Heart left ventricle (tissue), 13 donors: ENCODE results near the gene EPOP.

Experiments used
- POLR2A ChIP-seq, 2 donors: fragments of 450-650 bp; IDR thresholded peaks; one replicate each; pipeline ENCODE4 v1.6.1; 2017; ENCODE audit warnings: antibody characterized with exemption in 2 of 2, mild to moderate bottlenecking in 2 of 2, moderate library complexity in 2 of 2
- TF ChIP-seq, protein P1 (sequence below), 12 donors: fragments of 200-600 bp; sonication (generic) in 4 of 12; IDR thresholded peaks; one replicate each; pipeline versions ENCODE4 v1.5.0 to v1.8.0; 2018 to 2022; ENCODE audit warnings: antibody characterized with exemption in 12 of 12, mild to moderate bottlenecking in 5 of 12
- donor health status: ischemic (EF 13 %, LVEDD 7.1; RV severe dilation, severe dysfunction).
- donor health status: DM: no; HTN: yes; CAD: no.
- donor health status: DM: no; HTN: no; CAD: no.
- donor health status: ischemic (EF 25% LVEDD 6.9; RV normal size, moderate dysfunction).
- donor health status: ischemic (EF 25% LVEDD 5.7; RV mildly dilated, moderate dysfunction).
- donor health status: ischemic (EF 35%, LVEDD 5.7; RV mildly dilated, moderate dysfunction).
- donor health status: nonischemic (EF 11% LVEDD 7.7; RV severe dilation, severe dysfunction).
- donor health status: DM: yes; HTN: yes; CAD: no.
- donor health status: PGD.
- donor health status: ischemic (EF 29% LVEDD 5.4; RV normal size, mild dysfunction).
- donor health status: nonischemic (EF 23%, LVEDD 6.1; RV moderate dilation, normal function).

DNA sequence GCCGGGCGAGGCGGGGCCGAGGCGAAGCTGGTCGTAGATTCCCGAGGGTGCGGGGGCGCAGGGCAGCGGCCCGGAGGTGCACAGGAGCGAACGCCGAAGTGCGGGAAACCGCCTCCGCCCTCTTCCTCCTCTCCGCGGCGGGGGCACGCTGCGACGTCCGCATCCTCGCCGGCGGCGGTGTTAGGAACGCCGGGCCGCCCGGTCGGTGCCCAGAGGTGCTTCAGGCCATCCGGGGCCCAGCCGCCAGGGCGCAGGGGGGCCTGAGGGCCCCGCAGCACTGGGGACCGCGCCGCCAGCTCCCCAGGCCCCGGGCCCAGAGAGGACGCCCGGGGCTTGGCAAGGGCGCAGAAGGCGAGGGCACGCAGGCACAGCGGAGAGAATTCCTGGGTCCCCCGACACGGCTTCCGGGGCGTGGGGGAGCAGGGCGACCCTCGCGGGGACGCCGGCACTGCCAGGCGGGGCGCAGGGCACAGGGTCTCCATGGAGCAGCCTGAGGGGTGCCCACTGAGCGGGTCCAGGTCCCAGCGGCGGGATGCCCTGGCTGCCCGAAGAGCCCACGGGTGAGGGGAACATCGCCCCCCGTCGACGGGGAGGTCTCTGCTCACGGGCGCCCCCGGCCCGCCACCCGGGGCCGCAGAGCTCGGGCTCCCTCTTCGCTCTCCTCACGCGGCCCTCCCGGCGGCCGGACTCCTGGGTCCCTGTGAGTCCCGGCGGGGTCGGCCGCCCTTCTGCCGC lies 576 bp downstream of the EPOP start:
- TF ChIP-seq, protein P1, sequence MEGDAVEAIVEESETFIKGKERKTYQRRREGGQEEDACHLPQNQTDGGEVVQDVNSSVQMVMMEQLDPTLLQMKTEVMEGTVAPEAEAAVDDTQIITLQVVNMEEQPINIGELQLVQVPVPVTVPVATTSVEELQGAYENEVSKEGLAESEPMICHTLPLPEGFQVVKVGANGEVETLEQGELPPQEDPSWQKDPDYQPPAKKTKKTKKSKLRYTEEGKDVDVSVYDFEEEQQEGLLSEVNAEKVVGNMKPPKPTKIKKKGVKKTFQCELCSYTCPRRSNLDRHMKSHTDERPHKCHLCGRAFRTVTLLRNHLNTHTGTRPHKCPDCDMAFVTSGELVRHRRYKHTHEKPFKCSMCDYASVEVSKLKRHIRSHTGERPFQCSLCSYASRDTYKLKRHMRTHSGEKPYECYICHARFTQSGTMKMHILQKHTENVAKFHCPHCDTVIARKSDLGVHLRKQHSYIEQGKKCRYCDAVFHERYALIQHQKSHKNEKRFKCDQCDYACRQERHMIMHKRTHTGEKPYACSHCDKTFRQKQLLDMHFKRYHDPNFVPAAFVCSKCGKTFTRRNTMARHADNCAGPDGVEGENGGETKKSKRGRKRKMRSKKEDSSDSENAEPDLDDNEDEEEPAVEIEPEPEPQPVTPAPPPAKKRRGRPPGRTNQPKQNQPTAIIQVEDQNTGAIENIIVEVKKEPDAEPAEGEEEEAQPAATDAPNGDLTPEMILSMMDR (IDR thresholded peaks at IDR 0.05) = peak in 1 of 12 donors; percentile 4
- TF ChIP-seq POLR2A (IDR thresholded peaks at IDR 0.05) = no peak
